Activated CD4-positive, alpha-beta T cell treated with anti-CD3 and anti-CD28 coated beads, Interleukin-2, amount 10 ng/mL, durations not matched to agents 24 days and 14 days (primary cell): ENCODE measurements around the gene PTF1A. TPM values are rescaled to one million over a fixed set of nuclear protein-coding genes. Genes with fewer than 3 reads are reported as not detected.

Source experiments
- DNase-seq: peaks from one replicate; pipeline ENCODE4 v3.0.0; 2022
- H3K27ac Mint-ChIP-seq: one replicate; pipeline ENCODE4 v1.8.0; 2022; ENCODE audit warnings: mild to moderate bottlenecking, mixed read lengths
- H3K27me3 Mint-ChIP-seq: one replicate; pipeline ENCODE4 v1.8.0; 2022; ENCODE audit warnings: mixed read lengths
- H3K36me3 Mint-ChIP-seq: one replicate; pipeline ENCODE4 v1.8.0; 2022; ENCODE audit warnings: low read depth, mild to moderate bottlenecking, mixed read lengths
- H3K4me1 Mint-ChIP-seq: one replicate; pipeline ENCODE4 v1.8.0; 2021; ENCODE audit warnings: mixed read lengths
- H3K4me3 Mint-ChIP-seq: one replicate; pipeline ENCODE4 v1.8.0; 2022; ENCODE audit warnings: mild to moderate bottlenecking, moderate library complexity, mixed read lengths
- H3K9me3 Mint-ChIP-seq: one replicate; pipeline ENCODE4 v1.8.0; 2021; ENCODE audit warnings: mixed read lengths
- intact Hi-C: fragments of 100-400 bp; cut with micrococcal nuclease; formaldehyde crosslinking; loops from one replicate; pipeline ENCODE4 v1.15.1; 2023
- total RNA-seq: library from RNA; stranded (reverse); gene quantifications from 2 replicates; pipeline ENCODE4 v1.2.3, GENCODE V29; 2022

The PTF1A gene, protein sequence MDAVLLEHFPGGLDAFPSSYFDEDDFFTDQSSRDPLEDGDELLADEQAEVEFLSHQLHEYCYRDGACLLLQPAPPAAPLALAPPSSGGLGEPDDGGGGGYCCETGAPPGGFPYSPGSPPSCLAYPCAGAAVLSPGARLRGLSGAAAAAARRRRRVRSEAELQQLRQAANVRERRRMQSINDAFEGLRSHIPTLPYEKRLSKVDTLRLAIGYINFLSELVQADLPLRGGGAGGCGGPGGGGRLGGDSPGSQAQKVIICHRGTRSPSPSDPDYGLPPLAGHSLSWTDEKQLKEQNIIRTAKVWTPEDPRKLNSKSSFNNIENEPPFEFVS
- not detected in 2 replicates for total RNA-seq

DNA sequence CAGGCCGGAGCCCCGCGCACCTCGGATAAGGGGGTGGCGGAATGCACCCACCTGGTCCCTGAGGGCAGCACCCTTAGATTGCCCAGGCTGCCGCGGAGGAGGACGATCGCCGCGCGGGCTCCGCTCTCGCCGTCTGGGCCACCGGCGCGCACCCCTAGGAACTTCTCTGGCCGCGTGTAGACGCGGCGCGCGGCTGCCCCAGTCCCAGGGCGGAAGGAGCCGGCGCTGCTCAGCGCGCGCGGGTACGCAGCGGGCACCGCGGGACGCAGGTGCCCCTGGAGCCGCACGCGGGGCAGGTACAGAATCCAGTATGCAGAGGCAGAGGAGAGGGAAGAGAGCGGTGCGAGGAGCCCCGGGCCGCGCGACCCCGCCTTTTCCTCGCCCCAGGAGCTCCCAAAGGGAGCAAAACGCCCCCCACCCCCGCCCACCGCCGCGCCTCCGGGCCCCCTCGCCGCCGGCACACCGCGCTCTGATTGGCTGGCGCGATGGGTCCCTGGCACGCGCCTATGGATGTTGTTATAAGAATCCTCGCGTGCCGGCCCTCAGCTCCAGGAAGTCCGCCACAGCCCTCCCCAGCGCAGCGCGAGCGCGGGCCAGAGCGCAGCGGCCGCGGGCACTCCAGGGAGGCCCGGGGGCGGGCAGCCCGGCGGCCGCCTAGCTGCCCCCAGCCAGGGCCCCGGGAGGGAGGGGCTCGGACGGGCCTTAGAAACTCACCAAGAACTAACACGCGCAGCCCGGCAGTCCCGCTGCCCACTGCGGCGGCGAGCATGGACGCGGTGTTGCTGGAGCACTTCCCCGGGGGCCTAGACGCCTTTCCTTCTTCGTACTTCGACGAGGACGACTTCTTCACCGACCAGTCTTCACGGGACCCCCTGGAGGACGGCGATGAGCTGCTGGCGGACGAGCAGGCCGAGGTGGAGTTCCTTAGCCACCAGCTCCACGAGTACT, at the start of gene PTF1A:
Gene PTF1A (plus strand): TSS at position 549 of the 948 bp plus-strand sequence. CDS start 219 bp downstream, at position 768.
- Mint-ChIP-seq H3K27ac (no peak within 1 kb of the TSS), H3K36me3 (peaks cover 2% of the 10 kb centered on the region), H3K9me3 (peaks cover 8% of the 10 kb centered on the region), H3K4me1 (peaks cover 2% of the 10 kb centered on the region), H3K27me3 (peaks cover 69% of the 10 kb centered on the region), H3K4me3 (no peak within 1 kb of the TSS)
- intact Hi-C loops: loop anchor here (2.0 to 5.0 kb wide), 2 partner anchors 19 to 1675 kb away; no protein-coding TSS in a partner anchor
- no peak for DNase-seq

DNA sequence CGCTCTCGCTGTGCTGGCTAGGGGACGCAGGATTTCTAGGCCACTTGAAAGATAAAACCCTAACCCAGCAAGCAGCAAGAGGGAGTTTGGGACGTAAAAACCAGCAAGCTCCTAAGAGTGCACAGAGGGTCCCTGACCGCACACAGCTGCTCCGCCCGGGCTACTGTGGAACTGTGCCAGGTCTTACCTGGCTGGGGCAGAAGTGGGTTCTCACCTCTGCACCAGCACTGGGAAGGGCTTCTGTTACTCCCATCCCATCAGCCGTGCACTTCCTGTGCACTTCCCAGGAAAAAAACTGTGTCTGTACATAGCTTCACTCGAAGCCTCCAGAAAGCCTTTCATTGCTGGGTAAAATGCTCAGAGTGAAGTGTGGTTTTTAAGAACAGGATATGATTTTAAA, 45.9 kb upstream of the PTF1A start:
- Mint-ChIP-seq H3K4me3 (no peak overlapping the region), H3K27ac (no peak overlapping the region), H3K36me3 (no peaks in the 10 kb centered on the region), H3K27me3 (peaks cover 10% of the 10 kb centered on the region), H3K4me1 (no peaks in the 10 kb centered on the region), H3K9me3 (no peaks in the 10 kb centered on the region)
- no peak for DNase-seq
- intact Hi-C loops: no loop called here

DNA sequence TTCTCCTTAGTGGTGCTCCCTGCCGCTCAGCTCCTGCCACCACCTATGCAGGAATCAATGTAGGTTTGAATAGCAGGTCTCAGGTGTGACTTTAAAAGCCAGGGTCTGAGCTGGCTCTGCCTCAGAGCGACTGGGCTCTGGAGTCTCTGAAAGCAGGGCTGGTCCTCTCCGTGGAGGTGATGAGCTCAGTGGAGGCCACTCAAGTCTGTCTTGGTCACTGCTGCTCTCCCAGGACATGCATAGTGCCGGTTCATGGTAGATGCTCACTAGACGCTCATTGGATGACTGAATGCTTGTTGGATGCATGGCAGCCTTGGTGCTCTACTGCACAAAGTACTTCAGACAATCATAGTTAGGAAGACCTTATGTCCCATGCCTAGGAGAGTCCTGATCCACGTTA, 45.1 kb upstream of the PTF1A start:
- Mint-ChIP-seq H3K4me3 (no peak overlapping the region), H3K36me3 (no peaks in the 10 kb centered on the region), H3K27me3 (peaks cover 6% of the 10 kb centered on the region), H3K27ac (no peak overlapping the region), H3K4me1 (no peaks in the 10 kb centered on the region), H3K9me3 (no peaks in the 10 kb centered on the region)
- intact Hi-C loops: no loop called here
- DNase-seq: no peak

DNA sequence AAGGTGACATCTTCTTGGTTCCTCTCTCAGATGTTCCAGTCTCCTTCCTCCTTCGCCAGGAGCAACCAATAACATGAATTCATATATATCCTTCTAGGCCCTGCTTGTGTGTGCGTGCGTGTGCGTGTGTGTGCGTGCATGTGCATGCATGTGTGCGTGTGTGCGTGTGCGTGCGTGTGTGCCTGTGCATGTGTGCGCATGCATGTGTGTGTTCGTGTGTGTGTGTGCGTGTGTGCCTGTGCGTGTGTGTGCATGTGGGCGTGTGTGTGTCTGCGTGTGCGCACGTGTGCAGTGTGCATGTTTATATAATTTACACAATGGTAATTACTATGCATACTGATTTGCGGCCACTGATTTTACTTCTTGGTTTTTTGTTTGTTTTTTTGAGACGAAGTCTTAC, 43.9 kb upstream of the PTF1A start:
- no peaks in the 10 kb centered on the region for H3K36me3 Mint-ChIP-seq
- H3K4me1 Mint-ChIP-seq: no peaks in the 10 kb centered on the region
- DNase-seq: no peak
- H3K27me3 Mint-ChIP-seq: no peaks in the 10 kb centered on the region
- no peaks in the 10 kb centered on the region for H3K9me3 Mint-ChIP-seq
- intact Hi-C loops: no loop called here
- H3K27ac Mint-ChIP-seq: no peak overlapping the region
- H3K4me3 Mint-ChIP-seq: no peak overlapping the region

DNA sequence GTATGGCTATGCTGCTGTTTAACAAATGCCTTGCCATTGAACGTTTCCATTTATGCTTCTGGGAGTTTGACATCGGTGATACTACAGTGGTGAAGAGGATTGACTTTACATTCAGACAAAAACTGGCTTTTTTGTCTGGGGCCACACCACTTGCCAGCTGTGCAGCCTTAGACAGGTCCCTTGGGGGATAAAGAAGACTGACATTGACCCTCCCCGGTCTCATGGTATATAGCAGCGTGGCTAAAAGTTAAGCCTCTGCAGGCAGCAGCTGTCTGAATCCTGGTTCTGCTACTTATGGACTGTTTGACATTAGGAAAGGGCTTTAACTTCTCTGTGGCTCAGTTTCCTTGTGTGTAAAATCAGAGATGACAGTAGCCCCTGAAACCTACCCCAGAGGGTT, 42.0 kb upstream of the PTF1A start:
- DNase-seq: no peak
- H3K4me1 Mint-ChIP-seq: no peaks in the 10 kb centered on the region
- intact Hi-C loops: no loop called here
- H3K9me3 Mint-ChIP-seq: no peaks in the 10 kb centered on the region
- H3K27ac Mint-ChIP-seq: no peak overlapping the region
- no peak overlapping the region for H3K4me3 Mint-ChIP-seq
- no peaks in the 10 kb centered on the region for H3K36me3 Mint-ChIP-seq
- no peaks in the 10 kb centered on the region for H3K27me3 Mint-ChIP-seq

DNA sequence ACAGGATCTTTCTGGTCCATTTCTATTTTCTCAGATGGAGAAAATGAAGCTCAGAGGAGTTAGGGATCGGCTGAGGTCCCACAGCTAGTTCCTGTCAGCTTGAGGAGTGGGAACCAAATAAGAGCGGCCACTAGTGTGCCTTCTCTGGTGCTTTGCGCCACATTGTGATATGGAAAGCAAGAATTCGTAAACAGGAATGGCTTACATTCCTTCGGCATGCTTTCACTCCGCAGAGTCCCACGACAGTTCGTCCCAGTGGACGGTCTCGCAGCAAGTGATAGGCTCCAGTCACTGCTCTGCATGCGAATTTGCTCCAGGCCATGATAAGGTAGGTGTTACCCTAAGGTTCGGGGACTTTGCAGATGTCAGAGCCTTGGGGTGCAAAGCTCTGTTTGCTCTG, 41.5 kb upstream of the PTF1A start:
- H3K4me1 Mint-ChIP-seq: no peaks in the 10 kb centered on the region
- H3K27me3 Mint-ChIP-seq: no peaks in the 10 kb centered on the region
- H3K9me3 Mint-ChIP-seq: no peaks in the 10 kb centered on the region
- DNase-seq: no peak
- no peak overlapping the region for H3K27ac Mint-ChIP-seq
- H3K36me3 Mint-ChIP-seq: no peaks in the 10 kb centered on the region
- intact Hi-C loops: no loop called here
- H3K4me3 Mint-ChIP-seq: no peak overlapping the region

DNA sequence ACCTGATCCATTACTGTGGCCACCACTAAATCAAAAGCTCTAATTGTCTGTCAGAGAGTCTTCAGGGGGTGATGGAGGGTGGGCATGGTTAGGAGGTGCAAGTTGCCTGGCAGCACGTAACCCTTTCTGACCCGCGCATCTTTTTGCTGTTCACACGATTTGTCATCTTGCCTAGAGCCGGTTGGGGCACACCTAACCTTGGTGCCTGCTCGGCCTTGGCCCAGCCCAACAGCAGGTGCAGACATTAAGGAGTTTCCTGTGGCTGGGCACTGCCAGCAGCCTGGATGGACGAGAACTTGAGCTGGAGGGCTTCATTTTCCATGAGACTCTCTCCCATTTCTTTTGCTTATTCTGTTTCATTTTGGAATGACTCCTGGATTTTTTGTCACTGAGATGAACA, 41.0 kb upstream of the PTF1A start:
- DNase-seq: no peak
- no peaks in the 10 kb centered on the region for H3K27me3 Mint-ChIP-seq
- no peaks in the 10 kb centered on the region for H3K36me3 Mint-ChIP-seq
- H3K4me3 Mint-ChIP-seq: no peak overlapping the region
- no peaks in the 10 kb centered on the region for H3K4me1 Mint-ChIP-seq
- no peaks in the 10 kb centered on the region for H3K9me3 Mint-ChIP-seq
- intact Hi-C loops: no loop called here
- H3K27ac Mint-ChIP-seq: no peak overlapping the region

DNA sequence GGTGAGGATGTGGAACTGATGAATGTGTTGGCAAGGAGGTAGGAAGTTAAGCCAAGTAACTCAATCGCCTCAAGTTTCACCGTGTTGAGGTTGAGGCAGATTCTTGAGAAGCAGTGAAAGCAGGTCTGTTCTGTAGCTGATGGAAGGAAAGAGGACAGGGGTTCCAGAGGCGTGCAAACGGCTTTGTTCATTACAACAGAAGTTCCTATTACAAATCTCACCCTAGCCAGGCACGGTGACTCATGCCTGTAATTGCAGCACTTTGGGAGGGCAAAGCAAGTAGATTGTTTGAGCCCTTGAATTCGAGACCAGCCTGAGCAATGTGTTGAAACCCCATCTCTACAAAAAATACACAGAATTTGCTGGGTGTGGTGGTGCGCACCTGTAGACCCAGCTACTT, 36.9 kb upstream of the PTF1A start:
- intact Hi-C loops: loop anchor here (5.0 kb wide), 1 partner anchor 1402 kb away; no protein-coding TSS in a partner anchor
- Mint-ChIP-seq H3K27ac (no peak overlapping the region), H3K4me1 (peaks cover 8% of the 10 kb centered on the region), H3K4me3 (no peak overlapping the region), H3K36me3 (no peaks in the 10 kb centered on the region), H3K9me3 (no peaks in the 10 kb centered on the region), H3K27me3 (peaks cover 2% of the 10 kb centered on the region)
- no peak for DNase-seq

DNA sequence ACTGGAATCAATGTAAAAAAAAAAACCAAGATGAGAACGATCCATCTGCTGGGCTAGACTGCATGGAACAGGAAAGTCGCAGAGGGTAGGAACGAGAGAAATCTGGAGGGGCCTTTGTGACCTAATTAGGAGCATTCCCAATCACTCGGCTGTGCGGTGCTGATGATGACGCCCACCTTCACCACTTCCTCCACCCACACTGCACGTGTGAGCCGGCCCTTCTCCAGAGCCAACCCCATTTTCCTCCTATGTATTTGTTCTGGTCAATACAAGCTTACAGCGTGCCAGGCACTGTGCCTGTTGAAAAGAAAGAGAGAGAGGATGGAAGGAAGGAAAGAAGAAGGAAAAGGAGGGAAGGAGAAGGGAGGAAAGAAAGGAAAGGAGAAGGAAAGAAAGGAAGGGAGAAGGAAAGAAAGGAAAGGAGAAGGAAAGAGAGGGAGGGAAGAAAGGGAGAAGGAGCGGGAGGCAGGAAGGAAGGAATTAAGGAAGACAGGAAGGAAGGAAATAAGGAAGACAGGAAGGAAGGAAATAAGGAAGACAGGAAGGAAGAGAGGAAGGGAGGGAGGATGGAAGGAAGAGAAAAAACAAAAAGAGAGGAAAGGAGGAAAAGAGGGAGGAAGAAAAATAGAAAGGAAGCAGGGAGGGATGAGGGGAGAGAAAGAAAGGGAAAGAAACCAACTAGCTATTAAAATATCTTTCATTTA, 35.5 kb upstream of the PTF1A start:
- DNase-seq: no peak
- Mint-ChIP-seq H3K4me1 (peaks cover 8% of the 10 kb centered on the region), H3K4me3 (no peak overlapping the region), H3K9me3 (no peaks in the 10 kb centered on the region), H3K36me3 (no peaks in the 10 kb centered on the region), H3K27ac (no peak overlapping the region), H3K27me3 (peaks cover 6% of the 10 kb centered on the region)
- intact Hi-C loops: loop anchor here (5.0 kb wide), 1 partner anchor 1401 kb away; no protein-coding TSS in a partner anchor

DNA sequence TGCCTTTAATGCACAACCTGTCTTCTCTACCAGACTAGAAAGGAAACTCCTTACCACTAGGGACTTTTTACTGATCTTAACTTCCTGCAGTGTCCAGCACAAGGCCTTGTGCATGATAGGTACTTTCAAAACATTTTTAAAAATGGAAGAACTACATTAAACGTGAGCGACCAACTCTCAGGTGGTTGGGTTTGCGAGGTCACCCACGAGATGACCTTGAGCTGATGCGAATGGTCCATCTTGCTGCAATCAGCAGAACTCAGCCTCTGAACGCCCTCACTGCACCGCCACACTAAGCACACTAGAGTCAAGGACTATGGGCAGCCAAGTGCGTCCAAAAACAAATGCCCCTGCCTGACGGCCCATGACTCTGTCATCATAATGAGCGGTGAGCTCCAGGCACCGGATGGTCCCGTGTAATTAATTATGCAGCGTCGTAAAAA, 34.9 kb upstream of the PTF1A start:
- no peaks in the 10 kb centered on the region for H3K36me3 Mint-ChIP-seq
- DNase-seq: no peak
- intact Hi-C loops: loop anchor here (5.0 kb wide), 1 partner anchor 1400 kb away; no protein-coding TSS in a partner anchor
- H3K27ac Mint-ChIP-seq: peak overlapping the region; percentile 14
- H3K27me3 Mint-ChIP-seq: peaks cover 6% of the 10 kb centered on the region
- peaks cover 8% of the 10 kb centered on the region for H3K4me1 Mint-ChIP-seq
- no peaks in the 10 kb centered on the region for H3K9me3 Mint-ChIP-seq
- no peak overlapping the region for H3K4me3 Mint-ChIP-seq

DNA sequence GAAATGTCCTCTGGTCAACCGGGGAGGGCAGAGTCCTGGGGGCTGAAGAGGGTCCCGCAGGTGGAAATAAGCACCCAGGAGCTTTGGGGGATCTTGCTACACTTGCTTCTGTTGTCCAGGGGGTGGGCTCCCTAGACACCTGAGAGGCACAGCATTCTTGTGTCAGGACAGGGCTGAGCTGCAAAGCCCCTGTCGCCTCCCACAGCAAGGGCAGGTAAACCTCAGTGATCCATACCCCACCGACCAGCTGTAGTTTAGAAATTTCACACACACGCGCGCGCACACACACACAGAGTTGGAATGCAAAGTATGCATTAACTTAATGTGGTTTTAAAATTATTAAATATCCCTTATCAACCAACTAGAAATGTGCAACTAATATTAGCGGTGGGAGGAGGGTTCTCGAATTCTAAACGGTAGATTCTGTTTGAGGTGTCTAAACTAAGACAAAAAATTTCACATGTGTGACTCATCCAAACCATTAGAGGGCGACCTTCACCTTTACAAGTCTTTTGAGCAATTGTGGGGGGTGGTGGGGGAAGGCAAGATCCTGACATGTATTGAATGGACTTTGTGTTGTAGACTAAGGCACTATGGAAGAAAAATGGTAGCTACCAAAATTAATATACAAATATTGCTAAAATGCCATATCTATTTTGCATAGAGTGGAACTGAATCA, 34.3 kb upstream of the PTF1A start:
- Mint-ChIP-seq H3K4me1 (peaks cover 8% of the 10 kb centered on the region), H3K27me3 (peaks cover 6% of the 10 kb centered on the region)
- DNase-seq: no peak

DNA sequence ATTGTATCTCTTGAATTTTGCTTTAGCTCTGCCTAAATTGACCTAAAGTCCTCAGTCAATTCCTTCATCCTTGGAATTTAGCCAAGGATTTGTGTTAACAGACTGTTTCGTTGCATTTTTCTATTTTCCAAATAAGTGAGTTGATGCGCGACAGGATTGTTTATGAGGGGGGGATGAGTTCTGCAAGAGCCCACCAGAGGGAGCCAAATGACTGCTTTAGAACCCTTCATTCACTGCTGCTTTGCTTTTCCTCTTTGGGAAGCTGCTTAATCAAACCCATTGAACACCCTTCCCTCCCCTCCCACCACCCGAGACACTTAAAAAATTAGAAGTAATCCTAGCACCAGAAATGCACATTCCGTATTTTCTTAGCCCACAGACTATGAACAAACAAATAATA, 33.7 kb upstream of the PTF1A start:
- Mint-ChIP-seq H3K4me3 (no peak overlapping the region), H3K36me3 (no peaks in the 10 kb centered on the region), H3K27me3 (peaks cover 6% of the 10 kb centered on the region), H3K9me3 (no peaks in the 10 kb centered on the region), H3K27ac (no peak overlapping the region), H3K4me1 (peaks cover 8% of the 10 kb centered on the region)
- peak; percentile 76 for DNase-seq
- intact Hi-C loops: loop anchor here (2.0 to 5.0 kb wide), 4 partner anchors 134 to 1399 kb away; no protein-coding TSS in a partner anchor

More for the DNA sequence above, 34.3 kb upstream of the PTF1A start:
- intact Hi-C loops: loop anchor here (2.0 to 5.0 kb wide), 4 partner anchors 135 to 1399 kb away; no protein-coding TSS in a partner anchor
- Mint-ChIP-seq H3K4me3 (no peak overlapping the region), H3K36me3 (no peaks in the 10 kb centered on the region), H3K9me3 (no peaks in the 10 kb centered on the region), H3K27ac (no peak overlapping the region)
